GM20431 (cell line): ENCODE results near the gene TRIP4.
"Not testable (repeated sequence)": the region's sequence is repeated elsewhere in the genome, so short reads cannot be mapped to it uniquely, and the experiment has no call there.

Experiments used
- in situ Hi-C: fragments of 300-500 bp; cut with MseI, MboI; formaldehyde crosslinking; loops from one replicate; pipeline ENCODE4 v1.15.0; 2020; ENCODE audit warnings: low sequenced_read_pairs; ENCODE audit not compliant: unreplicated experiment

TRIP4 gene

DNA sequence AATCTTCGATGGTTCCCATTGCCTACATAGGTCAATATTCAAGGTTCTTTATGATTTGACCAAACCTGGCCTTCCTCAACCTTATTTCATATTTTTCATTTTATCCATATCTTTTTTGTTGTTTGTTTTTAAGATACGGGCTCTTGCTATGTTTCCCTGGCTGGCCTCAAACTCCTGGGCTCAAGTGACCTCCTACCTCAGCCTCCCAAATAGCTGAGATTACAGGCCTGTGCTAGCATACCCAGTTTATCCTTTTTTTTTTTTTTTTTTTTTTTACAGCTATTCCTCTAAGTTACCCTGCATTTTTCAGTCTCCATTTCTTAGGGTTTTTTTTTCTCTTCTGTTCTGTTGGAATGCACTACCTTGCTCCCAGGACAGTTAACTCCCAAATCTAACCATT, 87.2 kb downstream of the TRIP4 start:
- in situ Hi-C loops = no loop called here

DNA sequence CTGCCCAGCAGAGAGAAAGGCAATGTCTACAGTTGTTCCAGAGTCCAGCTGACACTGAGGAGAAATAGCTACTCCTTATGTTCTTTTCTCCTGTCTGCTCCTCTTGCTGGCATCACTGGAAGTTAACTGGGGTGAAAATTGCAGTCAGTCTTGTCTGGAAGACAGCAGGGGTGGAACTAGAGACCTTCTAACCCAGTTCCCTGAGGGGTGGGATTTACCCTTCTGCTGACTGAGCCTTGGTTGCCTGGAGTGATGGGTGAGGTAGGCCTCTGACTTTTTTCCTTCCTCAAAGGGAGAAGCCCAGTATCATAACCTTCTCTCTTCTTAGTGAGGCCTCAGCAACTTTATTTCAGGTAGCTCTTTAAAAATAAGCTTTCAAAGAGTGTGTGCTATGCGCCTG, 88.9 kb downstream of the TRIP4 start:
- in situ Hi-C loops = no loop called here

DNA sequence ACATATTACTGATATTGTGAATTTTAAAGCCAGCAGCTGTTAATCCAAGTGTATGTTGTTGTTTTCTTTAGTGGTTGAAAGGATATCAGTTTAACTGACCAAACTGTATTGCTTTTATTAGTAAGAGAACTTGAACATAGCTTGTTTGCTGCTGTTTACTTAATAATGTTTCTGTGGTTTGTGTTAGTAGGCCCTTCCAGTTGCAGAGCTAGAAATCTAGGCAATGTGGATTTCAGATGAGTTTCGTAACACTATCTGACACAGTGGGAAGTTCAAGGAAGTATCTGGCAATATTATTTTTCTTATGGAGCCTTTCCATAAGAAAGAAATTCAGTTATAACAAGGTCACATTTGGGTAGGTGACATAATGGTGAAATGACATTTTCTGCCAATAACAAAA, 91.2 kb downstream of the TRIP4 start:
- in situ Hi-C loops = no loop called here

DNA sequence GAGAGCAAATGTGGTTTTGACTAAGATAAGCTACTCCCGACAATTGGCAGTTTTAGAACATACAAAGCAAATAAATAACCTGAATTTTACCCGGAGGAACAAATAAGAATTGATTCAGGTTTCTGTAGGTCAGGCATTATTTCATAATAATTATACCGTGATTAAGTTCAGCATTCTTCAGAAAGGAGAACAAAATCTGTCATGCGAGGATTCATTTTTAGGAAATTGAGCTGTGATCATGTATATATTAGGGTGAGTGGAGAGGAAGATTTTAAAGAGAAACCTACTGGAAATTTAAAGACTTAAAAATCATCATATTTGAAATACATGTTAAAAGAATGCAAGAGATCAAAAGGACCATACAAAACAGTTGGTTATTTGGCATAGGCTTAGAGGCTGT, 93.3 kb downstream of the TRIP4 start:
- in situ Hi-C loops = no loop called here

DNA sequence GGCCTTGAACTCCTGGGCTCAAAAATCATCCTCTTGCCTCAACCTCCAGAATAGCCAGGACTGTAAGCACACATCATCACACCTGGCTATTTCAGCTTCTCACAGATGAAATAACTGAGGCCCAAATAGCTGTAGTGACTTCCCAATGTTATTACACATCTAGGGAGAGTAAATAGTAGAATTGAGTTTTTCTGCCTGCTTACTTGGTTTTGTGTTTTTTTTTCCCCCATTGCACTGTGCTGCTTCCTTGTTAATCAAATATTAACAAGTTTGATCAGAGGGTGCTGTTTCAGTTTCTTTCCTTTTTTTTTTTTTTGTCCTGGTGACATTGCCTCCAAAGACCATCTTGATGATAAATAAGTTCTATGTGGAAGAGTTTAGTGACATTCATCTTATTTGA, 96.1 kb downstream of the TRIP4 start:
- in situ Hi-C loops = no loop called here

DNA sequence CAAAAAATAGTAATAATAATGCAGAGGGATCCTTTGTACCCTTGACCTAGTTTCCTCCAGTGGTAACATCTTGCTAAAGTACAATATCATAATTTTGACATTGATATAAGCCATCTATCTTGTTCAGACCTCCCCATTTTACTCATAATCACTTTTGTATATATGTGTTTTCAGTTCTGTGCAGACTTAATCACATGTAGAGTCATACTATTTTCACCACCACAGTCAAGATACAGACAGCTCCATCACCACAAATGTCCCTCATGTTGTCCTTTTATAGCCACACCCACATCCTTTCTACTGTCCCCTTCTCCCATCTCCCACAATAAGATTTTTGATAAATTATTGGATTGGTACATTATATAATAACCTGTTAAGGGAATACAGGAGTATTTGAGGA, 98.2 kb downstream of the TRIP4 start:
- in situ Hi-C loops = no loop called here

DNA sequence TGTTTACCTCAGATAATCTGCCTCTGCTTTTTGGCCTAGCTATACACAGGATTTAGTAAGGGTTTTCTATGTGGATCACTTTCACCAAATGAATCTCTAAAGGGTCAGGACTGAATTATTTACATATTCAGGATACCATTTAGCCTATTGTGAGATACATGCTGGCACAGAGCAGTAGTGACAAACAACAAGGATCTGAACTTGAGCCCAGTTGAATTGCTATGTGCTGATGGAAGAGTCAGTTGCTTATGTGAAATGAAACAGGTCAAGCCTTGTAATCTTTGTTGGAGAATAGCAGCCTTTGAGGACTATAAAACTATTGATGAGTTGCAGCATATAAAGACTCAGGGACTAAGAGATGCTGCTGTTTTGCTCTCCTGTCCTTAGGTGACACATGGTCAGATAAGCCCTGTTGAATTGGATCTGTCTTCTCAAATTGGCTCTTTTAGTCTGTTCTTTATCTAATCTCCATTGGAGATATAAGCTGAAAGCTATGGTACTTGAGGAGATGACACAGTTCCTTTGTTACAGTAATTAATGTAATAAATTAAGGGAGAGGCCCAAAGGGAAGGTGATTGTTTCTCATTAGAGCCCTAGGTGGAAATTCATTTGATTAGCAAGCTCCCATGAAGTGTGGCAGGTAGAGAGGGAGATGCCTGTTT, 103.1 kb downstream of the TRIP4 start:
- in situ Hi-C loops = no loop called here

DNA sequence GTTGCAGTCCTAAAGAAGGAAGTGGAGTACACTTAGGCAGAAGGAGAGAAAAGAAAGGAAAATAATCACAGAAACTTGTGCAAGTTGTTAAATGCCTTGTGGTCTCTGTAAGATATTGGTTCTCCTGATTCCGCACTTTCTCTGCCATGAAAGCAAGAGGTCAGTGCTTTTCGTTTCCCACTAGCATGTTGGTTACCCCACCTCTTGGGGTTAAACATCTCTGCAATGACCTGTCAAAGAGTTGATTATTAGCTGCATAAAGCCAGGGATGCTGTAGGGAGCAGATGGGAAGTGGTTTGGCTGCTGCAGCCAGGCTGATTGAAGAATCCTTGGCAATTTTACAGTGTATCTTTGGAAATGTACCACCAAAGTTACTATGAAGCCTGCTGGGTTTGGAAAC, 106.0 kb downstream of the TRIP4 start:
- in situ Hi-C loops = no loop called here

DNA sequence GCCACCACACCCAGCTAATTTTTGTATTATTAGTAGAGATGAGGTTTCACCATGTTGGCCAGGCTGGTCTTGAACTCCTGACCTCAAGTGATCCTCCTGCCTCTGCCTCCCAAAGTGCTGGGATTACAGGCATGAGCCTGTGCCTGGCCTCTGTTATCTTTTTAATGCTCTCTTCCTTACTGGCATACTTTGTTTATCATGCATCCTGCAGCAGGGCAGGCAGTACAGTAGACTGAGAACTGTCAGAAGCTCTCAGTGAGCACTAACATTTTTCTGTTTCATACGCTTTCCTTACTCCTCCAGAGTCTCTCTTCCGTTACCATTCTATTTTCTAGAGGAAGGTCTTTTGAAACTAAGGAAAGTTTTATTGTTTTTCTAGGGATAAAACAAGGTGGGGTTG, 108.3 kb downstream of the TRIP4 start:
- in situ Hi-C loops = not testable (repeated sequence)

DNA sequence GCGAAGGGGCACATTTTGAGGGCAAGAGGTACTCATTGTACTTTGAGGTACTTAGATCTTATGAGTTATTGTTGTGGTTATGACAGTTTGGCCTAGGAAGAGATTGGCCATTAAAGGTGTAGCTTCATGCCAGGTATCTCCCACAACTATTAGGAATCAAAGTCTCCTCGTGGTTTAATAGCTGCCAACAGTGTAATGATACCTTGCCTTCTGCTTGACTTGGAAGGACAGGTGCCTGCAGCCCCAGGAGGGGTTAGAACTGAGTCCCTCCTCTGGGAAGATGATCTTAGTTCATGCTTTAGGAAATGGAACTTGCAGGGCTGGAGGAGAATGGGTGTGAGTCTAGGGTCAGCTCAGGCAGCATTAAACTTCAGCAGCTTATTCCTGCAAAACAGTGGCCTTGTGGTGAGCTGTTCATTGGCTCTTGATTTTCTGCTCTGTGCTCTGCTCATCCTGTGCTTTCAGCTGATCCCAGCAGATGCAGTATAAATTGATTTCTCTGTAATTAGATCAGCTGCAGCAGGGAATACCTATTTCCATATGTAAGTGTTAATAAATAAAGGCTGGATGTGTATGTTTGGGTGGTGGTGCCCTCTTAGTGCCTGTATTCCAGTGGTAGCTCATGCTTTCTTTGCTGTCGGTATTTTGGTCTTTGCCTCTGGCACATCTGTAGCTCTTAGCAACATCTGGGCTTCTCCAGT, 113.2 kb downstream of the TRIP4 start:
- in situ Hi-C loops = no loop called here

DNA sequence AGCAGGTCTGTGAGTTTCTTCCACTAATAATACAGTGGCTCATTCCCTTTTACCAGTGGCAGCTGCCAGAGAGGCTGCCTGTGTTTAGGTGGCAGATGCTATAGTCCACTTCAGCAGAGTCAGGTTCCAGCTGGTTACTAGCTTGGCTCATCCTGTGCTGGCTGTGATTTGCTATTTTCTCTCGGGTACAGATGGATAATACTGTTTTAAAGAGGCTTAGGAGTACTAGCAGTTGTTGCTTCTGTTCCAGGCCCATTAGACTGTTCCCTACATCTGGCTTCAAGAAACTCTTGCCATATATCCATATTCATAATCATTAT, 113.7 kb downstream of the TRIP4 start:
- in situ Hi-C loops = no loop called here

DNA sequence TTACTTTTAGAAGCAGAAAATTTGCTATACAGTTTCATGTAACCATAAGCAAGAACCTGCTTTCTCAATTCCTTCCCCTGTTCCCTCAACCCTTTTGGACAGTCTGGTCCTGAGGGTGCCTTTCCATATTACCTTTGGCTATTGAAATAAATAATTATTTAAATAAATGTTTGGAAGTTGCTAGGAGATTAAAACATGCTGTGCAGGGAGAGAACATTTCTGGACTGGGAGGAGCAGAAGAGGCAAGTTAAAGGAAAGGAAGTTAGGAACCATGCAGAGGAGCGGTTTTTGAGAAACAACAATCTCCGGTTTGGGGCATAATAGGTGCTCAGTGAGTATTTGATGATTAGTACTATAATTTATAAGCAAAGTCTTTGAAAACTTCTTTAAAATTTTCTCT, 114.5 kb downstream of the TRIP4 start:
- in situ Hi-C loops = no loop called here

DNA sequence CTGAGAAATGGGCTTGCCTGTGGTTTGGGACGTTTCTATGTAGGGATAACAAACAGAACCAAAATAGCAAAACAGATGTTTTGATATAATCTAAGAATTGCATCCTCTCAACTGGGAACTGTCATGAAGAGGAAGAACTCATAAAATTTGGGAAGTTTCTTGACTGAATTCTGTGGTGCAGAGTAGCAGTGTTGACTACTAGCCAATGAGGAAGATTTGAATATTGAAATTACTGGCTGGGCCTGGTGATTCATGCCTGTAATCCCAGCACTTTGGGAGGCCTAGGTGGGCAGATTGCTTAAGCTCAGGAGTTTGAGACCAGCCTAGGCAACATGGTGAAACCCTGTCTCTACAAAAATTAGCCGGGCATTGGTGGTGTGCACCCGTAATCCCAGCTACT, 114.9 kb downstream of the TRIP4 start:
- in situ Hi-C loops = no loop called here

DNA sequence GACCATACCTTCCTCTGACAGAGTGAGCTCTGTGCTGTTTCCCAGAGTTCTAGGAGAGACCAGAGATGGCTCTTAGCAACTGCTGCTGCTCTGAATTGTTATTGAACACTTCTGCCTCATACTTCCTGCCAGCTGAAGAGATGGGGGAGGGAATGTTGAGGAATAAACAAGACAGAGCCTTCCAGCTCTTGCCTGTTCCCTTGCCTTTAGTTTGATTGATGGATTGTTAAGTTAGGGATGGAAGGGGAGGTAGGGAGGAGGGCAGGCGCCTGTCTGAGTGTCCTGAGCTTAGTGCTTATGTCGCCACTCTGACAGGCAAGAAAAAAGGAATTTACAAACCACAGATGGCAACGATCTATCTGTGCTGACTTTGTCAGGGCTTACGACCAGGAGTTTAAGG, 115.6 kb downstream of the TRIP4 start:
- in situ Hi-C loops = no loop called here

DNA sequence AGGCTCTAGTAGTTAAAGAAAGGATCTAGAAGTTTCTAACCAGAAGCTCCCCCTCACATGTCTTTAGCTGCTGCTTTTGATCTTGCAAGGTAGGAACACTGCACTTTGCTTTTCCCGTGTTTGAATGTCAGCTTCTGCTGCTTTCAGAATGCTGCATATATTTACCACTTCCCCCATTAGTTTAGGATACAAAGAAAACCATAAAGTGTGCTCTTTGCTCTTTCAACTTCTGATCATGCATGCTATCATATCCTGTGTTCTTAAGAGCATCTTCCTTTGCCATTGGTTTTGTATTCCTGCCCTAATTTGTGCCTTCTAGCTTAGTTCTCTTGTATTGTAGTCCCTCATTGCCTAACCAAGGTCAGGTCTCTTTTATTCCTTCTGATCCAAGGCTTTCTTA, 116.0 kb downstream of the TRIP4 start:
- in situ Hi-C loops = no loop called here
